Lower leg skin (tissue), 3 donors: ENCODE data around the gene METTL26.

Experiments
- POLR2A ChIP-seq, 2 donors: fragments of 450-650 bp; IDR thresholded peaks; one replicate each; pipeline ENCODE4 v1.6.1; 2016 to 2017; ENCODE audit warnings: antibody characterized with exemption in 2 of 2, mild to moderate bottlenecking in 1 of 2, moderate library complexity in 1 of 2
- TF ChIP-seq, protein P1 (sequence below), 3 donors: fragments of 450-650 bp; IDR thresholded peaks; one replicate each; pipeline ENCODE4 v1.5.1; 2016; ENCODE audit warnings: antibody characterized with exemption in 3 of 3, mild to moderate bottlenecking in 3 of 3, moderate library complexity in 2 of 3

DNA sequence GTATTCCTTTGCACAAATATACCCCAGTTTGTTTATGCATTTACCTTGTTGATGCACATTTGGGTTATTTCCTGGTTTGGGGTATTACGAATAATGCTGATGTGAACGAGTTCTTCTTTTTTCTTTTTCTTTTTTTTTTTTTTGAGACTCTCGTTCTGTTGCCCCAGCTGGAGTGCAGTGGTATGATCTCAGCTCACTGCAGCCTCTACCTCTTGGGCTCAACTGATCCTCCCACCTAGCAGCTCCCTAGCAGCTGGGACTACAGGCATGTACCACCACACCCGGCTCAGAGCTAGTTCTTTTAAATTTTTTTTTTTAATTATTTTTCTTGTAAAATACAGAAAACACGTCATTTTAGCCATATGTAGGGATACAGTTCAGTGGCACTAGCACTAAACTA is 32.2 kb downstream of the METTL26 start:
- TF ChIP-seq, protein P1, sequence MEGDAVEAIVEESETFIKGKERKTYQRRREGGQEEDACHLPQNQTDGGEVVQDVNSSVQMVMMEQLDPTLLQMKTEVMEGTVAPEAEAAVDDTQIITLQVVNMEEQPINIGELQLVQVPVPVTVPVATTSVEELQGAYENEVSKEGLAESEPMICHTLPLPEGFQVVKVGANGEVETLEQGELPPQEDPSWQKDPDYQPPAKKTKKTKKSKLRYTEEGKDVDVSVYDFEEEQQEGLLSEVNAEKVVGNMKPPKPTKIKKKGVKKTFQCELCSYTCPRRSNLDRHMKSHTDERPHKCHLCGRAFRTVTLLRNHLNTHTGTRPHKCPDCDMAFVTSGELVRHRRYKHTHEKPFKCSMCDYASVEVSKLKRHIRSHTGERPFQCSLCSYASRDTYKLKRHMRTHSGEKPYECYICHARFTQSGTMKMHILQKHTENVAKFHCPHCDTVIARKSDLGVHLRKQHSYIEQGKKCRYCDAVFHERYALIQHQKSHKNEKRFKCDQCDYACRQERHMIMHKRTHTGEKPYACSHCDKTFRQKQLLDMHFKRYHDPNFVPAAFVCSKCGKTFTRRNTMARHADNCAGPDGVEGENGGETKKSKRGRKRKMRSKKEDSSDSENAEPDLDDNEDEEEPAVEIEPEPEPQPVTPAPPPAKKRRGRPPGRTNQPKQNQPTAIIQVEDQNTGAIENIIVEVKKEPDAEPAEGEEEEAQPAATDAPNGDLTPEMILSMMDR (IDR thresholded peaks at IDR 0.05) = no peak
- TF ChIP-seq POLR2A (IDR thresholded peaks at IDR 0.05) = no peak
